NCI-H2227 treated with DMSO at 0.1 percent for 48 hours (cell line): ENCODE data around the gene EPM2A.
"Not testable (repeated sequence)": the region's sequence is repeated elsewhere in the genome, so short reads cannot be mapped to it uniquely, and the experiment has no call there.

Experiments
- DNase-seq: peaks from one replicate; lab custom pipeline; 2025; lab: John Stamatoyannopoulos, UW

EPM2A gene

GRCh38 chr6:145735356-145736165, at the start of gene EPM2A:
Gene EPM2A, minus strand, starts transcription at chr6:145735520. Its CDS starts 22 bp downstream, at chr6:145735498.
- peak; percentile 68 for DNase-seq

- DNase-seq, result no peak
These were observed 49.4 kb upstream of the EPM2A start for GRCh38 chr6:145784683-145785082.

- DNase-seq, result no peak
These were observed 48.5 kb upstream of the EPM2A start for GRCh38 chr6:145783796-145784195.

- no peak for DNase-seq
These were observed 37.5 kb upstream of the EPM2A start for GRCh38 chr6:145772846-145773245.

- DNase-seq, result no peak
These were observed 30.1 kb upstream of the EPM2A start for GRCh38 chr6:145765449-145765848.

GRCh38 chr6:145763742-145764141, 28.4 kb upstream of the EPM2A start:
- no peak for DNase-seq

- no peak for DNase-seq
These were observed 26.3 kb upstream of the EPM2A start for GRCh38 chr6:145761584-145761983.

- no peak for DNase-seq
These were observed 22.8 kb upstream of the EPM2A start for GRCh38 chr6:145758113-145758512.

- DNase-seq, result no peak
These were observed 20.9 kb upstream of the EPM2A start for GRCh38 chr6:145756170-145756662.

GRCh38 chr6:145755682-145756081, 20.4 kb upstream of the EPM2A start:
- no peak for DNase-seq

- DNase-seq, result no peak
These were observed 17.3 kb upstream of the EPM2A start for GRCh38 chr6:145752638-145753037.

GRCh38 chr6:145749632-145750031, 14.3 kb upstream of the EPM2A start:
- no peak for DNase-seq

- DNase-seq, result no peak
These were observed 10.5 kb upstream of the EPM2A start for GRCh38 chr6:145745861-145746260.

- DNase-seq, result no peak
These were observed 9.3 kb upstream of the EPM2A start for GRCh38 chr6:145744619-145745018.

- no peak for DNase-seq
These were observed 8.0 kb upstream of the EPM2A start for GRCh38 chr6:145743332-145743731.

- not testable (repeated sequence) for DNase-seq
These were observed 7.2 kb upstream of the EPM2A start for GRCh38 chr6:145742472-145742871.

- not testable (repeated sequence) for DNase-seq
These were observed 4.4 kb upstream of the EPM2A start for GRCh38 chr6:145739685-145740084.

GRCh38 chr6:145738265-145738664, 2.9 kb upstream of the EPM2A start:
- DNase-seq, result no peak

- no peak for DNase-seq
These were observed 1.4 kb upstream of the EPM2A start for GRCh38 chr6:145736661-145737144.

GRCh38 chr6:145734486-145735355, 599 bp downstream of the EPM2A start:
- DNase-seq, result peak; percentile 76

- DNase-seq, result peak; percentile 21
These were observed 1.5 kb downstream of the EPM2A start for GRCh38 chr6:145733810-145734209.

GRCh38 chr6:145733207-145733606, 2.1 kb downstream of the EPM2A start:
- DNase-seq, result no peak

GRCh38 chr6:145731447-145731846, 3.9 kb downstream of the EPM2A start:
- no peak for DNase-seq
